Epithelial cell of esophagus (primary cell): ENCODE measurements around the gene PRPSAP1.
A peak's percentile ranks its signal among the peaks of the same experiment; 100 is the strongest.
"Not testable (repeated sequence)": the region's sequence is repeated elsewhere in the genome, so short reads cannot be mapped to it uniquely, and the experiment has no call there.

Experiments used
- DNase-seq: peaks from one replicate; pipeline ENCODE4 v3.0.0; 2010; ENCODE audit warnings: low read depth
- H3K4me3 ChIP-seq: 2 replicates; pipeline ENCODE4 v1.5.1; 2011; ENCODE audit warnings: mild to moderate bottlenecking, low read length, control low read depth
- TF ChIP-seq, protein P1 (sequence below): IDR thresholded peaks from 2 replicates; pipeline ENCODE4 v1.5.1; 2011; ENCODE audit warnings: low read depth, mild to moderate bottlenecking, low read length, control low read depth, inconsistent platforms; ENCODE audit not compliant: insufficient read depth; ENCODE audit errors: missing control alignments

The PRPSAP1 gene

DNA sequence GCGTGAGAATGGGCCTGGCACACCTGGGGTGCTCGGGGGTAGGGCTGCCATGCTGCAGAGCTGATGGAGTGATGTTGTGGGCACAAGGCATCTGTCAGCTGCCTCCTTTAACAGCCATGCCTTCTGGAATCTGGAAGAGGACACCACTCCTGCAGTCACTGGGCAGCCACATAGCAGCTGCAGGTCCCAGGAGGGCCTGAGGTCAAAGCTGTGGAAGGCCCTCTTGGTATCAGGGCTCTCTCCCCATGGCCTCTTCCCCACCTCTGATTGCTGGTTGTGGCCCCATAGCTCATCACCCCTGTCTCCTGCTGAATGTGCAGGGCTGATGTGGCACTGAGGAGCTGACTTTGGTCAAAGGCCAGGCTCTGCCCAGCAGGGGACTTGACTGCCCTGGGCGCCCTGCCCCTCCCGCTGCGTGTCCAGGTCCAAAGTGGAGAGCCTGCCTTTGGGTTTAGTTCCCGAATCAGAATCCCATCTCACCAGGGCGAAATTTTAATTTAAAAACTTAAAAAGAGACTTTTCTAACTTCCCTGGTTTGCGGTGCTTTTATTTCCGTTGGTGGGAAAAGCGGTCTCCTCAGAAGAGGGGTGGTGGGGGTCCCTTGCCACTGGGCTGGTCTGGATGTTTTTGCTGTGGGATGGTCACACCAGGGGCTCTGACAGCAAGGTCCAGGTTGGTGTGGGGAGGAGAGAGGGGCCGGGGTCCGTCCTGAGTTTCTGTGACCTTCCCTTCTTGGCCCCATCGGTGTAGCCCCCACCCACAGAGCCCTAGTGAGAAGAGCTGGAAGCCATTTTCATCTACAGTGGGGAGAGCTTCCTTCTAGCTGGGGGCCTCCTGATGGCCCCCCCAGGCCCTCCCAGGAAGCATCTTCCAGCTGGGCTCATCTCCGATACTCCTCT is 82.7 kb downstream of the PRPSAP1 start:
- TF ChIP-seq, protein P1, sequence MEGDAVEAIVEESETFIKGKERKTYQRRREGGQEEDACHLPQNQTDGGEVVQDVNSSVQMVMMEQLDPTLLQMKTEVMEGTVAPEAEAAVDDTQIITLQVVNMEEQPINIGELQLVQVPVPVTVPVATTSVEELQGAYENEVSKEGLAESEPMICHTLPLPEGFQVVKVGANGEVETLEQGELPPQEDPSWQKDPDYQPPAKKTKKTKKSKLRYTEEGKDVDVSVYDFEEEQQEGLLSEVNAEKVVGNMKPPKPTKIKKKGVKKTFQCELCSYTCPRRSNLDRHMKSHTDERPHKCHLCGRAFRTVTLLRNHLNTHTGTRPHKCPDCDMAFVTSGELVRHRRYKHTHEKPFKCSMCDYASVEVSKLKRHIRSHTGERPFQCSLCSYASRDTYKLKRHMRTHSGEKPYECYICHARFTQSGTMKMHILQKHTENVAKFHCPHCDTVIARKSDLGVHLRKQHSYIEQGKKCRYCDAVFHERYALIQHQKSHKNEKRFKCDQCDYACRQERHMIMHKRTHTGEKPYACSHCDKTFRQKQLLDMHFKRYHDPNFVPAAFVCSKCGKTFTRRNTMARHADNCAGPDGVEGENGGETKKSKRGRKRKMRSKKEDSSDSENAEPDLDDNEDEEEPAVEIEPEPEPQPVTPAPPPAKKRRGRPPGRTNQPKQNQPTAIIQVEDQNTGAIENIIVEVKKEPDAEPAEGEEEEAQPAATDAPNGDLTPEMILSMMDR: no peak
- DNase-seq: no peak
- no peak overlapping the region for H3K4me3 ChIP-seq

DNA sequence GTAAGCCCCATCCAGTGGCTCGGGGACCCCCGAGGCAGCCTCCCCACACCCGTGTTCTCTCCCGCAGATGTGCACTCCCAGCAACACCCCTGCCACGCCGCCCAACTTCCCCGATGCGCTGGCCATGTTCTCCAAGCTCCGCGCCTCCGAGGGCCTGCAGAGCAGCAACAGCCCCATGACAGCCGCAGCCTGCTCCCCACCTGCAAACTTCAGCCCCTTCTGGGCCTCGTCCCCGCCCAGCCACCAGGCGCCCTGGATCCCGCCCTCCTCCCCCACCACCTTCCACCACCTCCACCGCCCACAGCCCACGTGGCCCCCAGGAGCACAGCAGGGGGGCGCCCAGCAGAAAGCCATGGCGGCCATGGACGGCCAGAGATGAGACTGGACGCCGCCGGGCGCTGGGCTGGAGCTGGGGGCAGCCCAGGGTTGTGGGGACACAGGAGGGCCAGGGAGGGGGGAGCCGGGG is 83.6 kb downstream of the PRPSAP1 start:
- TF ChIP-seq, protein P1: no peak
- DNase-seq: no peak
- no peak overlapping the region for H3K4me3 ChIP-seq

DNA sequence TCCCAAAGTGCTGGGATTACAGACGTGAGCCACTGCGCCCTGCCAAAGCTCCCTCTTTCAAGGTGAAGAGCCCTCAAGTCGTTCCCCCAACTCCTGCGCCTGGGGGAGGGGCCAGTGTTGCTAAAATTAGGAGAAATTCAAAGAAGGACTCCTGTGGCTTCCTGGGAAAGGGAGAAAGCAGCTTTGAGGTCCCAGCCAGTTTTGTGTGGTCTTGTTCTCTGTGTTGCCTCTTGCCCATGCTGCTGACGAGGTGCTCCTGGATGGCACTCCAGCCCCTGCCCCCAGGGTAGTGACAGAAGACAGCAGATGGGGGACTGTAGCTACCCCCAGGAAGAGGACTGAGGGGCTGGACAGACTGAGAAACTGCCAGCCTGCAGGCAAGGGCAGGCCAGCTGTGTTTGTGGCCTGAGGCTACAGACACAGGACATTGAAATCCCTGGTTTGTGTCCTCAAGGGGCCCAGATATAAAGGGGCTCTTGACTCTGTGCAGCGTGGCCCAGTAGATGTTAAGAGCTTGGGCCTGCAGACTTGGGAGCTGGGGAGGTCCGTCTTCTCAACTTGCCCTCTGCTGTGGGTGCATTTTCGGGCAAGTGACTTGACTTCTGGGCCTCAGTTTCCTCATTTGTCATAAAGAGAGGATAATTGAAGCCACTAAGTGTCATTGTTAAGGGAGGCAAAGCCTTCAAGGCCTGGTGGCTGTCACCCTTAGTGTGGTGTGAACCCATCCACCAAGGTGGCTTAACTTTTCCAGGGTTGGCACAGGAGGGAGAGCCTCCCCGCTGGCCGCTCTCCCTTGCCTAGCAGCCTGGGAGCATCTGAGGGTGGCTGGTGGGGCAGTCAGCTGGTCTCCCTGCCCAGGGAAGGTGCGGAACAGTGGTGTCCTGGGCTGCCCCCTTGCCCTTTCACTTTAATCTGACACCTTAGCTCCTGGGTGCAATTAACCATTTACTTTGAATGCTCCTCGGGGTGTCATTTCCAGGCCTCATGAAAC is 84.4 kb downstream of the PRPSAP1 start:
- H3K4me3 ChIP-seq: no peak overlapping the region
- DNase-seq: no peak
- TF ChIP-seq, protein P1: no peak

DNA sequence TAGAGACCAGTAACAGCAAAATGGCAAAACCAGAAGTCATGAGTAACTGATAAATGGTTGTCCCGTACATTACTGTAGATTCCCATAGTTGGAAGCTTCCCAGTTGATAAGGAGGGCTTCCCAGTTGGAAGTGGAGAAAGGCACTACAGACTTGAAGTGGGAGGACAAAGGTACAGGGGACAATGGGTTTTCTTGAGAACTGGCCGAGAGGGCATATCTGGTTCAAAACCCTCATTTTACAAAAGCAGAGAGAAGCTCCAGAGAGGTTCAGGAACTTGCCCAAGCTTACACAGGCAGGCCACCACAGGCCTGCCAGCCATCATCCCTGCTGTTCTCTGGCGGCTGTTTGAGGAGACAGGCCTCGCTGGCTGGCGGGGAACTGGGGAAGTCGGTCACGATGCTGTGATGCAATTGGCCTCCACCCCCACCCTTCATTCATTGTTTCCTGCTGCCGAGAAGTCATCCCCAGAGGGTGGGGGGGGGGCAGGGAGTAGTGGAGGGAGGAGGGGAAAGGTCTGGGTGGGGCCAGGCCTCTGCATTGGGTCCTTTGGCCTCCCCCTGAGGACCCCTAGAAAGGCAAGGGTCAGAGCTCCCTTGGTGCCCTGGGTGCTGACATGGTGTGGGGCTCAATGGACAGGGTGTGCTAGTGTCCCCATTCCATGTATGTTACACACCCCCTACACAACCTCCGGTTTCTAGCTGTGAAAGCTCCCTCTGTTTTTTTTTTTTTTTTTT is 85.5 kb downstream of the PRPSAP1 start:
- peak overlapping the region; percentile 20 for H3K4me3 ChIP-seq
- TF ChIP-seq, protein P1: no peak
- peak; percentile 95 for DNase-seq

DNA sequence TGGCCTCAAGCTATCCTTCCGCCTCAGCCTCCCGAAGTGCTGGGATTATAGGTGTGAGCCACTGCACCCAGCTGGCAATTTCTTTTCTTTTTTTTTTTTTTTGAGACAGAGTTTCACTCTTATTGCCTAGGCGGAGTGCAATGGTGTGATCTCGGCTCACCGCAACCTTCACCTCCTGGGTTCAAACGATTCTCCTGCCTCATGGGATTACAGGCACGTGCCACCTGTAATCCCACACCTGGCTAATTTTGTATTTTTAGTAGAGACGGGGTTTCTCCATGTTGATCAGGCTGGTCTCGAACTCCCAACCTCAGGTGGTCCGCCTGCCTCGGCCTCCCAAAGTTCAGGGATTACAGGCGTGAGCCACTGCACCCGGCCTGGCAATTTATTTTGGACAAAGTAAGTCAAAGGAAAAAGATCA is 86.1 kb downstream of the PRPSAP1 start:
- H3K4me3 ChIP-seq, DNase-seq: not testable (repeated sequence)

DNA sequence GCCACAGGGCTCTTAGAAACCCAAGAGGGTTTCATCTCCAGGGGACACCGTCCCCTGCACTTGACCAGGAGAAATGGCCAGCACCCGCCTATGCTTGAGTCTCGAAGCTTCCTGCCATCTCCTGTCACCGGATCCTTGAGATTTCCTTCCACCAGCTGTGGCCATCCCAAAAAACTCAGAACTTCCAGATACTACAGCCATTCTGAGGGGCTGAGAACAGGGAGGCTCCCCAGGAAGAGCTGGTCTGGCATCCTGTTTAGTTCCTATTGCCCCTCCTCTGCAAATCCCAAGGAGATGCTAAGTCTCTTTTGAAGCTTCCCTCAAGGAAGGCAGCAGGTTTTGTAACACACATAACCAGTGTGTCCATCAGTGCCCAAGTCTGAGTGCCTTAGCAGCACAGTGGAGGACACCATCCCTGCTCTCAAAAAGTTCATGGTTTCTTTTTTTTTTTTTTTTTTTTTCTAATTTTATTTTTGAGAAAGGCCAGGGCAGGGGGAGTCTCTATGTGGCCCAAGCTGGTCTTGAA is 86.6 kb downstream of the PRPSAP1 start:
- TF ChIP-seq, protein P1: no peak
- H3K4me3 ChIP-seq: peak overlapping the region; percentile 65
- no peak for DNase-seq
